Tibial nerve (tissue), 4 donors: ENCODE data around the gene GARIN5B. TPM values are rescaled to one million over a fixed set of nuclear protein-coding genes. Genes with fewer than 3 reads are reported as not detected.

Experiments used
- DNase-seq, 2 donors: peaks; one replicate each; pipeline ENCODE4 v3.0.0-alpha.2; 2019; ENCODE audit warnings: low spot score in 2 of 2
- H3K27ac ChIP-seq, 4 donors: fragments of 200-600 bp; sonication (generic) in 3 of 4; one replicate each; pipeline ENCODE4 v1.5.1; 2017 to 2019; ENCODE audit warnings: mild to moderate bottlenecking in 1 of 4
- H3K27me3 ChIP-seq, 2 donors: fragments of 200-600 bp; sonication (generic) in 1 of 2; one replicate each; pipeline versions ENCODE4 v1.5.1 to v1.6.0; 2017 to 2019
- H3K36me3 ChIP-seq, 3 donors: fragments of 200-600 bp; sonication (generic); one replicate each; pipeline ENCODE4 v1.5.1; 2018 to 2019
- H3K4me1 ChIP-seq, 4 donors: fragments of 200-600 bp; sonication (generic) in 3 of 4; one replicate each; pipeline ENCODE4 v1.5.1; 2017 to 2019
- H3K4me3 ChIP-seq, 4 donors: fragments of 200-600 bp; sonication (generic) in 3 of 4; one replicate each; pipeline ENCODE4 v1.5.1; 2017 to 2019; ENCODE audit warnings: mild to moderate bottlenecking in 1 of 4, moderate library complexity in 1 of 4
- H3K9me3 ChIP-seq, 4 donors: fragments of 200-600 bp; sonication (generic) in 3 of 4; one replicate each; pipeline ENCODE4 v1.5.1; 2017 to 2019
- CTCF ChIP-seq, 5 experiments: fragments of 200-600 bp in 3 of 5; fragments of 450-650 bp in 2 of 5; sonication (generic) in 3 of 5; IDR thresholded peaks; one replicate each; pipeline ENCODE4 v1.5.1; 2016 to 2019; ENCODE audit warnings: antibody characterized with exemption in 5 of 5, mild to moderate bottlenecking in 3 of 5, moderate library complexity in 2 of 5
- EP300 ChIP-seq, 2 donors: sonication (generic); formaldehyde crosslinking; IDR thresholded peaks; one replicate each; pipeline ENCODE4 v1.6.1; 2017; ENCODE audit warnings: antibody characterized with exemption in 2 of 2, mild to moderate bottlenecking in 1 of 2
- POLR2A ChIP-seq, 2 donors: fragments of 450-650 bp; IDR thresholded peaks; one replicate each; pipeline ENCODE4 v1.6.1; 2017; ENCODE audit warnings: antibody characterized with exemption in 2 of 2, mild to moderate bottlenecking in 2 of 2, moderate library complexity in 2 of 2
- WGBS, 2 donors: methylation state at CpG; one replicate each; pipeline ENCODE4 v1.1.5; 2018; 5-methylcytosine and 5-hydroxymethylcytosine counted together
- total RNA-seq, 4 donors: library from RNA; depleted of rRNA; stranded (reverse); fragments of >200 nt; gene quantifications; one replicate each; pipeline ENCODE4 v1.1.0, GENCODE V29; 2016

Gene GARIN5B
- total RNA-seq, 4 donors from 2014 or later: not detected

GRCh38 chr19:55385724-55386492 is 22.8 kb upstream of the GARIN5B start, which contains the start of gene RPL28:
TSS of gene RPL28 (plus strand) at chr19:55385932. CDS start at chr19:55386358, 426 bp downstream.
- no peaks in the 10 kb centered on the region for H3K27me3 ChIP-seq
- peak within 1 kb of the TSS; percentile 79 to 97 (median 92) for H3K27ac ChIP-seq
- no peaks in the 10 kb centered on the region for H3K9me3 ChIP-seq
- H3K36me3 ChIP-seq: peaks cover 0 to 41% (median 12%) of the 10 kb centered on the region in 3 donors
- 0 to 1% methylated on average over 43 to 59 of the region's 68 CpGs for WGBS, 2 donors
- DNase-seq: peak; percentile 96 to 99
- H3K4me3 ChIP-seq: peak within 1 kb of the TSS; percentile 69 to 95 (median 92)
- H3K4me1 ChIP-seq: peaks cover 0 to 62% (median 37%) of the 10 kb centered on the region in 4 donors
- peak in 2 of 5 experiments; percentile 10 to 26 for TF ChIP-seq CTCF (IDR thresholded peaks at IDR 0.05)
- TF ChIP-seq EP300 (IDR thresholded peaks at IDR 0.05): peak; percentile 88 to 100
- peak; percentile 96 for TF ChIP-seq POLR2A (IDR thresholded peaks at IDR 0.05)

DNA sequence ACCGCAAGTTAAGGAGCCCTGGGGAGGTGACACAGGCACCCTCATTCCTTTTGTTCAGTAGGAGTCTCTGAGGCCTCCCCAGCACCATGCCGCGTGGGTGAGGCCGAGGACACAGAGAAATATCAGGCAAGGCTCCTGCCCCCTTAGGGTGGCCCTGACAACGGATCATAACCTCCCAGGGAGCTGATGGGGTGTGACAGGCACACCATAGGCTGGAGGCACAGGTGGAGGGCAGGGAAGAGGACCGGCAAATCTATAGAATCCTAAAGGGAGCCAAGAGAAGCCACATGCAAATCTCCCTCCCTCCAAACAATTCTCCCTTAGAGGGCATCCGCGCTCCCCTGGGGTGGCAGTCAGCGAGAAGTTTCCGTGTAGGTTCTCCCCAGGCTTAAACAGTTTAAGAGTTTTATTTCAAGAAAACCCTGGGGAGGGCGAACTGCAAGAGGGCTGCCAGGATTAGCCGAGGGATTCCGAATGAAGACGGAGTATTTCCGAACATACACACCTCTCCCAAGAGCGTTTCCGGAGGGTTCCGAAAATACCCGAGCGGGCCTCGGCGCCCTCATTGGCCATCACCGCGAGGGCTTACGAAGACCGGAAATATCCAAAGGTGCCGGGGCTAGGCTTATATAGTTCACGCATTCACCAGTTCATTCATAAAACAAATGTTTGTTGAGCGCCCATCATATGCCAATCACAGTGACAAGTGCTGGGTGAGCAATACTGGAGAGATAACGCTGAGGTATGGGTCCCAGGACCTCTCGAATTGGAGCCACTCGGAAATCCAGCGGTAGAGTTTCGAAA is 22.1 kb upstream of the GARIN5B start:
- H3K9me3 ChIP-seq: no peaks in the 10 kb centered on the region
- peak overlapping the region; percentile 69 to 95 (median 92) for H3K4me3 ChIP-seq
- WGBS, 2 donors: 5 to 6% methylated on average over 32 to 34 of the region's 34 CpGs
- H3K27me3 ChIP-seq: no peaks in the 10 kb centered on the region
- peaks cover 0 to 57% (median 37%) of the 10 kb centered on the region in 4 donors for H3K4me1 ChIP-seq
- H3K36me3 ChIP-seq: peaks cover 0 to 33% (median 12%) of the 10 kb centered on the region in 3 donors
- H3K27ac ChIP-seq: peak overlapping the region; percentile 79 to 97 (median 92)
- peak; percentile 98 to 99 for DNase-seq
- no peak for TF ChIP-seq EP300 (IDR thresholded peaks at IDR 0.05)
- no peak for TF ChIP-seq POLR2A (IDR thresholded peaks at IDR 0.05)
- no peak for TF ChIP-seq CTCF (IDR thresholded peaks at IDR 0.05)

DNA sequence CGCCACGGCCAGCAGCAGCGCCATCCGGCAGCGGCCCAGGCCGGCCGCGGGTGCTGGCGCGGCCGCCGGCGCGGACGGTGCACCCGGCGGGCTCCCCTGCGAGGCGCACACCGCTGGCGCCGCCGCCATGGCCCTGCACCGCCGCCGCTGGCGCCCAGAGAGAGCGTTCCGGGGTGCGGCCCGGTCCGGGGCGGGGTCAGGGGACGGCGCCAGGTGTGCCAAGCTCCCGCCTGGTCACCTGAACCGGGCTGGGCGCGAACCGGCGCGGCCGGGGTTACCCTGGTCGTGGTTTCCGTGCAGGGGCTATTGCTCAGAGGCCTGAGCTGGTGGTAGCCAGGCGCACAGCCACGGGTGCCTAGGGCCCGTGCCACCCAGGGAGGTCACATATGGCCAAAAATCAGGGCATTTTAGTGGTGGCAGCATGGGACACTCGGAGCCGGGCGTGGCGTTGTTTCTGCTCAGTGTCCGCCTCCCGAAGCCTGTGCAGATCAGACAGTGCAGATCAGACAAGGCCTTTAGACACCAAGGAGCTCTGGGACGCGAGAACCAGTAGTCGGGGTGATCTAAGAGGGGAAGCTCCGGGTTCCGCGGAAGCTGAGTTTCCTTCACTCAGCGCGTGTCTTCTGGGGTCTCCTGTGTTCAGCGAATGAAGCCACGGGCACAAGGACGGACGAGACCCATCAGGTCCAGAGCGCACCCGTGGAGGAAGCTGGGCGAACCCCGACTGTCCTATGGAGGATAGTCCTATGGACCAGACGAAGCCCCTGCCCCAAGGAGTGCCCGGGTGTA is 21.3 kb upstream of the GARIN5B start, which contains the start of gene TMEM238:
TSS of gene TMEM238 (minus strand) at position 162 of the 789 bp plus-strand sequence. CDS start at position 129, 33 bp downstream.
- no peak for TF ChIP-seq CTCF (IDR thresholded peaks at IDR 0.05)
- no peak for TF ChIP-seq EP300 (IDR thresholded peaks at IDR 0.05)
- TF ChIP-seq POLR2A (IDR thresholded peaks at IDR 0.05): no peak
- no peaks in the 10 kb centered on the region for H3K9me3 ChIP-seq
- H3K27me3 ChIP-seq: no peaks in the 10 kb centered on the region
- peak in 1 of 2 donors; percentile 14 for DNase-seq
- peak within 1 kb of the TSS; percentile 69 to 95 (median 92) for H3K4me3 ChIP-seq
- 28 to 31% methylated on average over 25 to 27 of the region's 72 CpGs for WGBS, 2 donors
- peak within 1 kb of the TSS; percentile 79 to 97 (median 92) for H3K27ac ChIP-seq
- peaks cover 0 to 25% (median 12%) of the 10 kb centered on the region in 3 donors for H3K36me3 ChIP-seq
- H3K4me1 ChIP-seq: peaks cover 0 to 49% (median 37%) of the 10 kb centered on the region in 4 donors

- Histone ChIP-seq H3K4me3 (peak overlapping the region; percentile 33 to 95 (median 81)), H3K4me1 (peaks cover 0 to 41% (median 31%) of the 10 kb centered on the region in 4 donors), H3K27me3 (no peaks in the 10 kb centered on the region), H3K9me3 (no peaks in the 10 kb centered on the region), H3K27ac (peak overlapping the region; percentile 79 to 96 (median 86)), H3K36me3 (peaks cover 0 to 17% (median 12%) of the 10 kb centered on the region in 3 donors)
- WGBS, 2 donors: 9 to 13% methylated on average over 31 to 46 of the region's 88 CpGs
- TF ChIP-seq POLR2A (IDR thresholded peaks at IDR 0.05): peak in 1 of 2 donors; percentile 28
- peak in 1 of 2 donors; percentile 31 for TF ChIP-seq EP300 (IDR thresholded peaks at IDR 0.05)
- peak in 4 of 5 experiments; percentile 16 to 68 (median 48) for TF ChIP-seq CTCF (IDR thresholded peaks at IDR 0.05)
- DNase-seq: no peak
Measured at GRCh38 chr19:55383279-55384130, 20.4 kb upstream of the GARIN5B start.
